Gastroesophageal sphincter (tissue), 4 donors: ENCODE results near the gene NKD2. TPM values are rescaled to one million over a fixed set of nuclear protein-coding genes. Genes with fewer than 3 reads are reported as not detected.

Experiments used
- ATAC-seq: fragments of 150-250 bp; one replicate; pipeline ENCODE4 v1.9.1; 2016; ENCODE audit warnings: mild to moderate bottlenecking, moderate library complexity
- H3K27ac ChIP-seq, 4 donors: fragments of 200-600 bp; sonication (generic) in 3 of 4; 1 replicate in 3 of 4; 2 replicates in 1 of 4; pipeline ENCODE4 v1.5.1; 2016 to 2019
- H3K27me3 ChIP-seq: fragments of 200-600 bp; sonication (generic); one replicate; pipeline ENCODE4 v1.5.1; 2019
- H3K36me3 ChIP-seq, 2 donors: fragments of 200-600 bp; sonication (generic); one replicate each; pipeline ENCODE4 v1.5.1; 2019; ENCODE audit warnings: control low read depth in 1 of 2
- H3K4me1 ChIP-seq, 3 donors: fragments of 200-600 bp; sonication (generic); 1 replicate in 2 of 3; 2 replicates in 1 of 3; pipeline ENCODE4 v1.5.1; 2016 to 2019; ENCODE audit warnings: control low read depth in 2 of 3
- H3K4me3 ChIP-seq, 2 donors: fragments of 200-600 bp; sonication (generic); one replicate each; pipeline ENCODE4 v1.5.1; 2019; ENCODE audit warnings: mild to moderate bottlenecking in 1 of 2, moderate library complexity in 1 of 2
- H3K9me3 ChIP-seq, 3 donors: fragments of 200-600 bp; sonication (generic); one replicate each; pipeline ENCODE4 v1.5.1; 2017 to 2019; ENCODE audit warnings: control low read depth in 2 of 3
- EP300 ChIP-seq: sonication (generic); formaldehyde crosslinking; IDR thresholded peaks from one replicate; pipeline ENCODE4 v1.6.1; 2017; ENCODE audit warnings: antibody characterized with exemption, mild to moderate bottlenecking
- POLR2A ChIP-seq, 2 donors: fragments of 450-650 bp; IDR thresholded peaks; one replicate each; pipeline ENCODE4 v1.6.1; 2017; ENCODE audit warnings: antibody characterized with exemption in 2 of 2, mild to moderate bottlenecking in 2 of 2, moderate library complexity in 1 of 2
- POLR2AphosphoS5 ChIP-seq: sonication (generic); formaldehyde crosslinking; IDR thresholded peaks from one replicate; pipeline ENCODE4 v1.6.1; 2017; ENCODE audit warnings: antibody characterized with exemption
- WGBS, 2 donors: methylation state at CpG; one replicate each; pipeline ENCODE4 v1.1.5; 2018; ENCODE audit warnings: low coverage in 1 of 2; 5-methylcytosine and 5-hydroxymethylcytosine counted together
- total RNA-seq, 4 donors: library from RNA; depleted of rRNA; stranded (reverse); fragments of >200 nt; gene quantifications; one replicate each; pipeline ENCODE4 v1.1.0, GENCODE V29; 2016
- TF ChIP-seq, protein P1 (sequence below), 4 experiments: fragments of 200-600 bp in 2 of 4; fragments of 450-650 bp in 2 of 4; sonication (generic) in 1 of 4; IDR thresholded peaks; one replicate each; pipeline ENCODE4 v1.5.1; 2017 to 2019; ENCODE audit warnings: antibody characterized with exemption in 4 of 4, mild to moderate bottlenecking in 2 of 4, moderate library complexity in 2 of 4

The NKD2 gene
- total RNA-seq, 4 donors from 2014 or later, result 1.8 to 6.1 (median 1.9) TPM

- Histone ChIP-seq H3K36me3 (peaks cover 0 to 62% of the 10 kb centered on the region in 2 donors), H3K4me1 (no peaks in the 10 kb centered on the region), H3K27me3 (no peaks in the 10 kb centered on the region), H3K27ac (no peak overlapping the region), H3K4me3 (no peak overlapping the region), H3K9me3 (no peaks in the 10 kb centered on the region)
- no peak for TF ChIP-seq POLR2A (IDR thresholded peaks at IDR 0.05)
- no peak for TF ChIP-seq POLR2AphosphoS5
- TF ChIP-seq, protein P1, sequence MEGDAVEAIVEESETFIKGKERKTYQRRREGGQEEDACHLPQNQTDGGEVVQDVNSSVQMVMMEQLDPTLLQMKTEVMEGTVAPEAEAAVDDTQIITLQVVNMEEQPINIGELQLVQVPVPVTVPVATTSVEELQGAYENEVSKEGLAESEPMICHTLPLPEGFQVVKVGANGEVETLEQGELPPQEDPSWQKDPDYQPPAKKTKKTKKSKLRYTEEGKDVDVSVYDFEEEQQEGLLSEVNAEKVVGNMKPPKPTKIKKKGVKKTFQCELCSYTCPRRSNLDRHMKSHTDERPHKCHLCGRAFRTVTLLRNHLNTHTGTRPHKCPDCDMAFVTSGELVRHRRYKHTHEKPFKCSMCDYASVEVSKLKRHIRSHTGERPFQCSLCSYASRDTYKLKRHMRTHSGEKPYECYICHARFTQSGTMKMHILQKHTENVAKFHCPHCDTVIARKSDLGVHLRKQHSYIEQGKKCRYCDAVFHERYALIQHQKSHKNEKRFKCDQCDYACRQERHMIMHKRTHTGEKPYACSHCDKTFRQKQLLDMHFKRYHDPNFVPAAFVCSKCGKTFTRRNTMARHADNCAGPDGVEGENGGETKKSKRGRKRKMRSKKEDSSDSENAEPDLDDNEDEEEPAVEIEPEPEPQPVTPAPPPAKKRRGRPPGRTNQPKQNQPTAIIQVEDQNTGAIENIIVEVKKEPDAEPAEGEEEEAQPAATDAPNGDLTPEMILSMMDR (IDR thresholded peaks at IDR 0.05), result no peak
- TF ChIP-seq EP300, result no peak
- no peak for ATAC-seq
- 69% methylated on average over 3 of the region's 16 CpGs; no CpG with 5 or more reads in 1 of the 2 donors for WGBS, 2 donors
Observed at GRCh38 chr5:1051366-1051720, 42.7 kb downstream of the NKD2 start.

- Histone ChIP-seq H3K4me1 (no peaks in the 10 kb centered on the region), H3K9me3 (no peaks in the 10 kb centered on the region), H3K27ac (no peak overlapping the region), H3K27me3 (no peaks in the 10 kb centered on the region), H3K36me3 (peaks cover 0 to 69% of the 10 kb centered on the region in 2 donors), H3K4me3 (no peak overlapping the region)
- no CpG with 5 or more reads among the region's 17 CpGs for WGBS, 2 donors
- TF ChIP-seq POLR2AphosphoS5 (no peak), POLR2A (IDR thresholded peaks at IDR 0.05) (no peak), EP300 (no peak)
- TF ChIP-seq, protein P1 (IDR thresholded peaks at IDR 0.05), result no peak
- no peak for ATAC-seq
Observed at GRCh38 chr5:1052076-1052475, 43.5 kb downstream of the NKD2 start.

DNA sequence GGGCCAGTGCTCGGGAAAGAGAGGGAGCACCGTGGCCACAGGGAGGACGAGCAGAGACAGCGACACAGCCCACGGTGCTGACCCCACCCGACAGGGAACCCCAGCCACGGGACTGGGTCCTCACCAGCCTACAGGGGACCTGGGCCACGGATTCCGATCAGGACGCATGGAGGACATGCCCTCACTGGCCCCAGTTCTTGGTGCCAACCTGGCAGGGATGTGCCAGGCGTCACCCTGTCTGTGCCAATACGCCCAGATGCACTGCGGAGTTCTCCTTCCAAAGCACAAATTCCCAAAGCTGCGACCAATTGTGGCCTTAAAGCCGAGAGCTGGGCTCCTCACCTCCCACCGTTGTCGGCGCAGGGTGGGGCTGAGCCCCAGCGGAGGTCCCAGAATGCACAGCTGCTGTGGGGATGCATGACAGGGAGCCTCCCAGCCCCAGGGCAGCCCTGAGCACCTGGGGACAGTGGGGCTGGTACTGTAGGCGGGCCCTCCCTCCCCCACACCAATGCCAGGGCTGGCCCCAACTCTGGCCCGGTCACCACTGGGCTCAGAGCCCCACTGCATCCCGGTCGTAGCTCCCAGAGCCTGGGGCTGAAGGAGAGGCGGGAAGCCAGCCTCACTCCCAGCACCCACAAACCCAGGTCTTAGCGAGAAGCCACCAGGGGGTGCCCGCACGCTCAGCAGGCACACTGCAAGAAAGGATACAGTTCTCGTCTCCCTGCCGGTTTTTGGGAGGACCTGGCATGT is 44.2 kb downstream of the NKD2 start:
- Histone ChIP-seq H3K9me3 (no peaks in the 10 kb centered on the region), H3K4me1 (no peaks in the 10 kb centered on the region), H3K27ac (no peak overlapping the region), H3K36me3 (peaks cover 0 to 76% of the 10 kb centered on the region in 2 donors), H3K4me3 (no peak overlapping the region), H3K27me3 (no peaks in the 10 kb centered on the region)
- TF ChIP-seq EP300 (no peak), POLR2A (IDR thresholded peaks at IDR 0.05) (no peak), POLR2AphosphoS5 (no peak)
- TF ChIP-seq, protein P1 (IDR thresholded peaks at IDR 0.05), result no peak
- 100% methylated on average over 1 of the region's 29 CpGs; no CpG with 5 or more reads in 1 of the 2 donors for WGBS, 2 donors
- no peak for ATAC-seq

DNA sequence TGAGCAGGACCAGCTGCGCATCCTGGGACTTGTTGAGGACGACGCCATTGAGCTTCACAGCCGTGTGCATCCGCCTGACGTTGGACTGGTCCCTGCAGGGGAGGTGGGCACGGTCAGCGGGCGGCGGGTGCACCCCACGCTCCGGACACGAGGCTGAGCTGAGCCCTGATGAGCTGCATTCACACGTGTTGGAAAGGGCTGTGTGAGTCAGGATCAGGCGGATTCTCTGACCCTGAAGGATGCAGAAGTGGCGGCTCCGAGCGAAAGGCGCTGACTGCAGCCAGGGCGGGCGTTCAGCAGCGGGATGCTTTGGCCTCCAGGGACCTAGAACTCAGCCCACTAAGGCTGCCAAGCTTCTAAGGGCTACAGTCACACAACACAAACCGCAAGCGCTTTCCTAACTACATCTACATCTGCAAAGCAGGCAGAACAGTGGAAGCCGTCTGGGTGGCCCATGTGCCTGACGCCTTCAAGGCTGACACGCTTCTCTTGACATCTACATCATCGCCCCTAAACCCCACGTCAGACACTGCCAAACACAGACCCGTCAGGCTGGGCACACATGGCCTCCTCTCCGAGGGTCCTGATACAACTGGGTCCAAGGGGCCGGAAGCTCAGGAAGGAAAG is 44.9 kb downstream of the NKD2 start:
- 95% methylated on average over 6 of the region's 32 CpGs; no CpG with 5 or more reads in 1 of the 2 donors for WGBS, 2 donors
- no peak overlapping the region for H3K4me3 ChIP-seq
- TF ChIP-seq EP300 (no peak), POLR2AphosphoS5 (no peak), POLR2A (IDR thresholded peaks at IDR 0.05) (no peak)
- TF ChIP-seq, protein P1 (IDR thresholded peaks at IDR 0.05), result no peak
- H3K27ac ChIP-seq, result no peak overlapping the region
- no peaks in the 10 kb centered on the region for H3K4me1 ChIP-seq
- H3K9me3 ChIP-seq, result no peaks in the 10 kb centered on the region
- H3K36me3 ChIP-seq, result peaks cover 0 to 83% of the 10 kb centered on the region in 2 donors
- H3K27me3 ChIP-seq, result no peaks in the 10 kb centered on the region
- ATAC-seq, result no peak
